Measurements from ENCODE around the gene SEMA5B. TPM values are rescaled to one million over a fixed set of nuclear protein-coding genes. Genes with fewer than 3 reads are reported as not detected.

The SEMA5B gene
- total RNA-seq, 2 donors from 2014 or later = 0.09 to 2.9 TPM

DNA sequence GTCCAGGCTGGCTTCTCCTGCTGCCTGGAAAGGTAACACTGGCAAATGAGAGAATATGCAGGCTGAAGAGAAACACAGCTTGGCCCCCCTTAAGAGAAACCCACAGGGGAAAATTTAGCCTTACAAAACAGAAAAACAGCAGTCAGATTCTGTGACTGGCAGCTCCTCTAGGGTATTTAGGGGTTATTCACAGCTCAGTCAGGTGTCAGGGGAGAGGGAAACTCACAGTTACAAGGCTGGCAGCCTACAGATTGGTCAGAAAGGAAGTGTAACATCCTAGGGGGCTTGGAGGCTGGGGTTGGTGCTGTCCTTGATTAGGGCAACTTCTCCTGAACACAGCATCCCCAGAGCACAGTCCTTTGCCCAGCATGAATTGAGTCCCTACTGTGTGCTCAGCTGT lies 81.4 kb downstream of the SEMA5B start:
- TF ChIP-seq POLR2AphosphoS5 (IDR thresholded peaks at IDR 0.05) = no peak
- no peak for TF ChIP-seq POLR2A (IDR thresholded peaks at IDR 0.05)
- TF ChIP-seq, protein P1, sequence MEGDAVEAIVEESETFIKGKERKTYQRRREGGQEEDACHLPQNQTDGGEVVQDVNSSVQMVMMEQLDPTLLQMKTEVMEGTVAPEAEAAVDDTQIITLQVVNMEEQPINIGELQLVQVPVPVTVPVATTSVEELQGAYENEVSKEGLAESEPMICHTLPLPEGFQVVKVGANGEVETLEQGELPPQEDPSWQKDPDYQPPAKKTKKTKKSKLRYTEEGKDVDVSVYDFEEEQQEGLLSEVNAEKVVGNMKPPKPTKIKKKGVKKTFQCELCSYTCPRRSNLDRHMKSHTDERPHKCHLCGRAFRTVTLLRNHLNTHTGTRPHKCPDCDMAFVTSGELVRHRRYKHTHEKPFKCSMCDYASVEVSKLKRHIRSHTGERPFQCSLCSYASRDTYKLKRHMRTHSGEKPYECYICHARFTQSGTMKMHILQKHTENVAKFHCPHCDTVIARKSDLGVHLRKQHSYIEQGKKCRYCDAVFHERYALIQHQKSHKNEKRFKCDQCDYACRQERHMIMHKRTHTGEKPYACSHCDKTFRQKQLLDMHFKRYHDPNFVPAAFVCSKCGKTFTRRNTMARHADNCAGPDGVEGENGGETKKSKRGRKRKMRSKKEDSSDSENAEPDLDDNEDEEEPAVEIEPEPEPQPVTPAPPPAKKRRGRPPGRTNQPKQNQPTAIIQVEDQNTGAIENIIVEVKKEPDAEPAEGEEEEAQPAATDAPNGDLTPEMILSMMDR (IDR thresholded peaks at IDR 0.05) = no peak
- Histone ChIP-seq H3K4me3 (no peak overlapping the region), H3K4me1 (replicated peaks) (no peaks in the 10 kb centered on the region), H3K27me3 (replicated peaks; ENCODE audit: insufficient read depth) (no peaks in the 10 kb centered on the region), H3K36me3 (no peaks in the 10 kb centered on the region), H3K9me3 (no peaks in the 10 kb centered on the region), H3K27ac (no peak overlapping the region)
- DNase-seq (ENCODE audit: low spot score) = no peak
- intact Hi-C loops (cut with DNase I) = loop anchor here (10.0 kb wide), 1 partner anchor 609 kb away; no protein-coding TSS in a partner anchor

DNA sequence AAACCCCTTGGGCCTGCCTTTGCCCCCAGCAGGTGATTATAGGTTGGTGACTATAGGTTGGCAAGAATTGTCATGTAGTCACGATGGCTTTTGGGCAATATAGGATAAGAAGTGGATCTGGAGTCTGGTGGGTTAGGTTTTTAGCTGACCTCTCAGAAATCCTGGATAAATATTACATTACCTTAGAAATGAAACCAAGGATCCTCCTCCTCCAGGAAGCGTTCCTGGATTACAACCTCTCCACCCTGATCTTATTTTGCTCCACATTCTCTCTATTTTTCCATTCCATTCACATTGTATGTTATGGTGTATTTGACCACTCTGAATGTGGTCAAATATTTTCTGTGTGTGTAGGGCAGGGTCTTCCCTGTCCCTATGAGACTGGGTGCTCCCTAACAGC lies 82.3 kb downstream of the SEMA5B start:
- TF ChIP-seq POLR2A (IDR thresholded peaks at IDR 0.05) (no peak), POLR2AphosphoS5 (IDR thresholded peaks at IDR 0.05) (no peak)
- TF ChIP-seq, protein P1 (IDR thresholded peaks at IDR 0.05) = no peak
- Histone ChIP-seq H3K27ac (no peak overlapping the region), H3K4me3 (no peak overlapping the region), H3K27me3 (replicated peaks; ENCODE audit: insufficient read depth) (no peaks in the 10 kb centered on the region), H3K4me1 (replicated peaks) (no peaks in the 10 kb centered on the region), H3K9me3 (no peaks in the 10 kb centered on the region), H3K36me3 (no peaks in the 10 kb centered on the region)
- WGBS = 95% methylated on average over 2 of the region's 2 CpGs
- no peak for DNase-seq (ENCODE audit: low spot score)
- intact Hi-C loops (cut with DNase I) = loop anchor here (10.0 kb wide), 1 partner anchor 610 kb away; no protein-coding TSS in a partner anchor

DNA sequence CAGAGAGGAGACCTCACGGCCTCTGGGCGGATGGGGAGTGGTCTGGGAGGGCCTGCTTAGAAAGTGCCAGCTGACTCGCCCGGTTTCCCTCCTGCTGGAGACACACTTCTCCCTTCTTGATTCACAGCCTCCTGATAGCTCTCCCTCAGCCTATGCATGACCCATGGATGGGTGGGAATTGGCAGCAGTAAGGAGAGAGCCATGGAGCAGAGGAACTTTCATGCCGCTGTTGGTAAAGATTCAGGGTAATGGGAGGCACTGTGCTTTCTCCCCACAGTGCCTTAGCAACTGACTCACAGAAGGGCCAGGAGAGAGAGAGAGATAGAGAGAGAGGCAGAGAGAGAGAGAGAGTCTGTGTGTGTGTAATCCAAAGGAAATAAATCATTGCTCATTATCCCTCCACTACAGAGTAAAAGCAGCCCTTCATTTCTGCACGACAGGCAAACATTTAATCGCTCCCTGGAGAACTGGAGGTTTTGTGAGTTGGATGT lies 82.8 kb downstream of the SEMA5B start:
- no peak for DNase-seq (ENCODE audit: low spot score)
- Histone ChIP-seq H3K36me3 (no peaks in the 10 kb centered on the region), H3K9me3 (no peaks in the 10 kb centered on the region), H3K4me3 (no peak overlapping the region), H3K4me1 (replicated peaks) (no peaks in the 10 kb centered on the region), H3K27ac (no peak overlapping the region), H3K27me3 (replicated peaks; ENCODE audit: insufficient read depth) (no peaks in the 10 kb centered on the region)
- intact Hi-C loops (cut with DNase I) = loop anchor here (5.0 to 10.0 kb wide), 2 partner anchors 83 to 610 kb away; partner anchors contain the start of gene SEMA5B
- WGBS = 75% methylated on average over 7 of the region's 7 CpGs
- TF ChIP-seq POLR2A (IDR thresholded peaks at IDR 0.05) (no peak), POLR2AphosphoS5 (IDR thresholded peaks at IDR 0.05) (no peak)
- TF ChIP-seq, protein P1 (IDR thresholded peaks at IDR 0.05) = no peak

DNA sequence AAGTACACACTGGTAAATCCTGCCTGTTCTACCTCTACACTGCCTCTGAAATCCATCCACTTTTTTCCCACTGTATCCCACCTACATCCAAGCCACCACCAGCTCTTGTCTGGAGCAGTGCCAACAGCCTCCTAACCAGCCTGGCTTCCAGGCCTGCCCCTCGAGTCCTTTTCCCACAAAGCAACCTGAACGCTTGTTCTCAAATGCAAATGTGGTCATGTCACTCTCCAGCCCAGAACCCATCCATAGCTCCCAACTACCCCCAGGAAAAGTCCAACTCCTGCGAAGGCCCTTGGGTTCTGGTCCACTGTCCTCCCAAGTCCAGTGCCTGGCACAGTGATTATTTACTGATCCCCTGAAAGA lies 83.8 kb downstream of the SEMA5B start:
- 72% methylated on average over 3 of the region's 3 CpGs for WGBS
- no peak overlapping the region for H3K27ac ChIP-seq
- H3K36me3 ChIP-seq = no peaks in the 10 kb centered on the region
- H3K9me3 ChIP-seq = no peaks in the 10 kb centered on the region
- H3K27me3 ChIP-seq (replicated peaks; ENCODE audit: insufficient read depth) = no peaks in the 10 kb centered on the region
- TF ChIP-seq, protein P1 (IDR thresholded peaks at IDR 0.05) = no peak
- no peak for TF ChIP-seq POLR2A (IDR thresholded peaks at IDR 0.05)
- no peak for TF ChIP-seq POLR2AphosphoS5 (IDR thresholded peaks at IDR 0.05)
- DNase-seq (ENCODE audit: low spot score) = no peak
- H3K4me3 ChIP-seq = no peak overlapping the region
- intact Hi-C loops (cut with DNase I) = loop anchor here (2.0 to 10.0 kb wide), 3 partner anchors 83 to 611 kb away; partner anchors contain the start of gene SEMA5B
- no peaks in the 10 kb centered on the region for H3K4me1 ChIP-seq (replicated peaks)
